OCI-LY7 (cell line): Measurements from ENCODE around the gene LHPP. TPM values are rescaled to one million over a fixed set of nuclear protein-coding genes. Genes with fewer than 3 reads are reported as not detected.

ENCODE experiments used
- BruUV-seq: library from RNA; stranded (reverse); fragments of 400-500 nt; replicated peaks from 2 replicates; lab custom pipeline; 2021; lab: Mats Ljungman, UMichigan
- CTCF ChIA-PET: fragments of 300-600 bp; sonication (Branson Sonifier 250); formaldehyde crosslinking; loops from one replicate; lab custom pipeline; 2022; ENCODE audit warnings: antibody characterized with exemption; ENCODE audit not compliant: unreplicated experiment; lab: Charles Lee
- POLR2A ChIA-PET: fragments of 300-600 bp; sonication (Branson Sonifier 250); formaldehyde crosslinking; loops from one replicate; lab custom pipeline; 2022; ENCODE audit warnings: antibody characterized with exemption; lab: Charles Lee
- DNase-seq: peaks from one replicate; pipeline ENCODE4 v3.0.0-alpha.2; 2015; ENCODE audit warnings: low spot score
- H2AFZ ChIP-seq: fragments of 200-600 bp; sonication (generic), shearing (Covaris generic); 2 replicates; pipeline ENCODE4 v1.6.1; 2014; ENCODE audit warnings: mild to moderate bottlenecking, antibody characterized with exemption, low read length, moderate library complexity
- H3K27ac ChIP-seq: fragments of 200-600 bp; sonication (generic); 2 replicates; pipeline ENCODE4 v1.5.1; 2014; ENCODE audit warnings: mixed run types, low read depth, mild to moderate bottlenecking, moderate library complexity, low read length, inconsistent platforms; ENCODE audit not compliant: poor library complexity, severe bottlenecking
- H3K36me3 ChIP-seq: fragments of 200-600 bp; sonication (generic); 2 replicates; pipeline ENCODE4 v1.6.1; 2014; ENCODE audit warnings: mild to moderate bottlenecking, antibody characterized with exemption, low read length, moderate library complexity, mixed read lengths; ENCODE audit not compliant: insufficient read depth
- H3K4me1 ChIP-seq: fragments of 200-600 bp; sonication (generic); 2 replicates; pipeline ENCODE4 v1.5.1; 2014; ENCODE audit warnings: mild to moderate bottlenecking, low read length; ENCODE audit not compliant: insufficient read depth, poor library complexity, severe bottlenecking
- H3K4me2 ChIP-seq: fragments of 200-600 bp; sonication (generic); 2 replicates; pipeline ENCODE4 v1.6.1; 2014; ENCODE audit warnings: mild to moderate bottlenecking, low read length
- H3K4me3 ChIP-seq: fragments of 200-600 bp; sonication (generic); 2 replicates; pipeline ENCODE4 v1.5.1; 2014; ENCODE audit warnings: mild to moderate bottlenecking, low read depth, low read length; ENCODE audit not compliant: poor library complexity, severe bottlenecking
- H3K79me2 ChIP-seq: fragments of 200-600 bp; sonication (generic); 2 replicates; pipeline ENCODE4 v1.6.1; 2016; ENCODE audit warnings: low read depth, mild to moderate bottlenecking, low read length, moderate library complexity, mixed read lengths; ENCODE audit not compliant: insufficient read depth
- H3K9me2 ChIP-seq: fragments of 200-600 bp; sonication (generic); 2 replicates; pipeline ENCODE4 v1.6.1; 2016; ENCODE audit warnings: mild to moderate bottlenecking, low read length, mixed read lengths; ENCODE audit not compliant: insufficient read depth
- H3K9me3 ChIP-seq: fragments of 200-600 bp; sonication (generic); 2 replicates; pipeline ENCODE4 v1.6.1; 2014; ENCODE audit warnings: mild to moderate bottlenecking, mixed run types, low read length, mixed read lengths
- H4K20me1 ChIP-seq: fragments of 200-600 bp; sonication (generic); 2 replicates; pipeline ENCODE4 v1.6.1; 2014; ENCODE audit warnings: mild to moderate bottlenecking, antibody characterized with exemption, low read length, moderate library complexity, mixed read lengths; ENCODE audit not compliant: insufficient read depth
- EZH2phosphoT487 ChIP-seq: fragments of 200-600 bp; sonication (generic); IDR thresholded peaks from 2 replicates; pipeline ENCODE4 v1.6.1; 2018; ENCODE audit warnings: low read depth, borderline replicate concordance, mild to moderate bottlenecking, mixed run types, antibody characterized with exemption, low read length, moderate library complexity, mixed read lengths
- intact Hi-C: fragments of 100-400 bp; cut with micrococcal nuclease; formaldehyde crosslinking; loops from one replicate; pipeline ENCODE4 v1.10.0; 2022; ENCODE audit not compliant: unreplicated experiment
- total RNA-seq, 2 experiments: library from RNA; depleted of rRNA in 1 of 2; stranded (reverse); fragments of >200 nt in 1 of 2; shearing (Covaris generic) in 1 of 2; gene quantifications; 2 replicates each; pipeline ENCODE4 v1.2.3, GENCODE V29; 2014 to 2022
- TF ChIP-seq, protein P1 (sequence below): fragments of 200-600 bp; sonication (generic); conservative IDR thresholded peaks from 2 replicates; pipeline ENCODE4 v1.5.1; 2014; ENCODE audit warnings: mild to moderate bottlenecking, antibody characterized with exemption, low read length, moderate library complexity, mixed read lengths

Gene LHPP
- total RNA-seq, 2 experiments from 2014 or later = 30.3 to 65.2 TPM

- POLR2A ChIA-PET = interaction anchor here (0.9 to 1.0 kb wide), 2 partner anchors 8 to 16 kb away, joined by 3 to 5 read pairs; no protein-coding TSS in a partner anchor
- Histone ChIP-seq H3K9me3 (no peaks in the 10 kb centered on the region), H2AFZ (no peak overlapping the region), H3K9me2 (no peaks in the 10 kb centered on the region), H3K27ac (no peak overlapping the region), H3K4me1 (peaks cover 24% of the 10 kb centered on the region), H3K36me3 (no peaks in the 10 kb centered on the region), H3K79me2 (no peaks in the 10 kb centered on the region), H3K4me3 (no peak overlapping the region), H4K20me1 (no peaks in the 10 kb centered on the region), H3K4me2 (no peak overlapping the region)
- CTCF ChIA-PET = no interaction called here
- no peak for DNase-seq
- TF ChIP-seq, protein P1, sequence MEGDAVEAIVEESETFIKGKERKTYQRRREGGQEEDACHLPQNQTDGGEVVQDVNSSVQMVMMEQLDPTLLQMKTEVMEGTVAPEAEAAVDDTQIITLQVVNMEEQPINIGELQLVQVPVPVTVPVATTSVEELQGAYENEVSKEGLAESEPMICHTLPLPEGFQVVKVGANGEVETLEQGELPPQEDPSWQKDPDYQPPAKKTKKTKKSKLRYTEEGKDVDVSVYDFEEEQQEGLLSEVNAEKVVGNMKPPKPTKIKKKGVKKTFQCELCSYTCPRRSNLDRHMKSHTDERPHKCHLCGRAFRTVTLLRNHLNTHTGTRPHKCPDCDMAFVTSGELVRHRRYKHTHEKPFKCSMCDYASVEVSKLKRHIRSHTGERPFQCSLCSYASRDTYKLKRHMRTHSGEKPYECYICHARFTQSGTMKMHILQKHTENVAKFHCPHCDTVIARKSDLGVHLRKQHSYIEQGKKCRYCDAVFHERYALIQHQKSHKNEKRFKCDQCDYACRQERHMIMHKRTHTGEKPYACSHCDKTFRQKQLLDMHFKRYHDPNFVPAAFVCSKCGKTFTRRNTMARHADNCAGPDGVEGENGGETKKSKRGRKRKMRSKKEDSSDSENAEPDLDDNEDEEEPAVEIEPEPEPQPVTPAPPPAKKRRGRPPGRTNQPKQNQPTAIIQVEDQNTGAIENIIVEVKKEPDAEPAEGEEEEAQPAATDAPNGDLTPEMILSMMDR = no peak
- no peak for TF ChIP-seq EZH2phosphoT487
- no TSS peak for BruUV-seq
- intact Hi-C loops = no loop called here
Observed at GRCh38 chr10:124554085-124554858, 92.6 kb downstream of the LHPP start.

GRCh38 chr10:124557167-124557566 lies 95.5 kb downstream of the LHPP start:
- POLR2A ChIA-PET = no interaction called here
- CTCF ChIA-PET = no interaction called here
- no peak for TF ChIP-seq EZH2phosphoT487
- TF ChIP-seq, protein P1 = no peak
- no peaks in the 10 kb centered on the region for H3K9me2 ChIP-seq
- no peak overlapping the region for H3K4me3 ChIP-seq
- H3K79me2 ChIP-seq = no peaks in the 10 kb centered on the region
- no peak overlapping the region for H2AFZ ChIP-seq
- 0 out of 2 replicates have a peak, but pooled peaks cover 14% of the 10 kb centered on the region for H3K36me3 ChIP-seq
- no TSS peak for BruUV-seq
- no peak for DNase-seq
- no peak overlapping the region for H3K27ac ChIP-seq
- no peak overlapping the region for H3K4me2 ChIP-seq
- intact Hi-C loops = no loop called here
- H3K4me1 ChIP-seq = no peaks in the 10 kb centered on the region
- H3K9me3 ChIP-seq = no peaks in the 10 kb centered on the region
- no peaks in the 10 kb centered on the region for H4K20me1 ChIP-seq
